ENCODE results near the gene DLG3. TPM values are rescaled to one million over a fixed set of nuclear protein-coding genes. Genes with fewer than 3 reads are reported as not detected.
A peak's percentile ranks its signal among the peaks of the same experiment; 100 is the strongest.

The DLG3 gene
- total and polyA plus RNA-seq, 9 donors = 4.7 to 9.0 (median 6.0) TPM

DNA sequence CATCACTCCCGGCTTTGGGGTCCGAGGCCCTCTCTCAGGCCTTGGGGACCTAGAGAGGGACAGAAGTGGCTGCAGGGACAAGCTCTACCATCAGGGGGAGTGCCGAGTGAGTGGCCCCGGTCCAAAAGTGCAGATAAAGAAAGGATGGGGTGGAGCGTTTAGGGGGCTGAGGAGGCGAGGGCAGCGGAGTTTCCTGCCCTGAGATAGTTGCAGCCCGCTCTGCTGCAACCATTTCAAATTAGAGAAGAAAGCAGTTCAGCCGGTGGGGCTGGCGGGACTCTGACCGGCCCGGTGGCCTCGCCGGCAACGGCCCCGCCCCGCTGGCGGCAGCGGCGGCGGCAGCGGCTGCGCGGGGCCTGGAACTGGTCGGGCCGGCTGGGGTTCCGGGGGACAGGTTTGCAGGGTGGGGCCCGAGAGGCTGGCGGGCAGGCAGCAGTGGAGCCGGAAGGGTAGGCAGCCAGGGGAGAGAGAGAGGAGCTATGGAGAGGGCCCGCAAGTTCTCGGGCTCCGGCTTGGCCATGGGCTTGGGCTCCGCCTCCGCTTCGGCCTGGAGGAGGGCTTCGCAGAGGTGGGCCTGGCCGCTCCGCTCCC, 7.6 kb downstream of the DLG3 start:
- Histone ChIP-seq H3K4me3 (ENCODE audit: low read length) (peak overlapping the region; percentile 45), H3K27me3 (ENCODE audit: control insufficient read depth, insufficient read depth, low read length) (peaks cover 22% of the 10 kb centered on the region), H3K9me3 (replicated peaks; ENCODE audit: control insufficient read depth, low read depth, low read length) (no peaks in the 10 kb centered on the region), H3K36me3 (ENCODE audit: control insufficient read depth, insufficient read depth, low read length) (no peaks in the 10 kb centered on the region), H3K4me1 (ENCODE audit: control insufficient read depth, insufficient read depth, low read length) (peaks cover 20% of the 10 kb centered on the region), H3K27ac (ENCODE audit: low read length) (no peak overlapping the region)
- WGBS (ENCODE audit: insufficient coverage) = 33% methylated on average over 39 of the region's 39 CpGs
- DNase-seq = peak; percentile 58

DNA sequence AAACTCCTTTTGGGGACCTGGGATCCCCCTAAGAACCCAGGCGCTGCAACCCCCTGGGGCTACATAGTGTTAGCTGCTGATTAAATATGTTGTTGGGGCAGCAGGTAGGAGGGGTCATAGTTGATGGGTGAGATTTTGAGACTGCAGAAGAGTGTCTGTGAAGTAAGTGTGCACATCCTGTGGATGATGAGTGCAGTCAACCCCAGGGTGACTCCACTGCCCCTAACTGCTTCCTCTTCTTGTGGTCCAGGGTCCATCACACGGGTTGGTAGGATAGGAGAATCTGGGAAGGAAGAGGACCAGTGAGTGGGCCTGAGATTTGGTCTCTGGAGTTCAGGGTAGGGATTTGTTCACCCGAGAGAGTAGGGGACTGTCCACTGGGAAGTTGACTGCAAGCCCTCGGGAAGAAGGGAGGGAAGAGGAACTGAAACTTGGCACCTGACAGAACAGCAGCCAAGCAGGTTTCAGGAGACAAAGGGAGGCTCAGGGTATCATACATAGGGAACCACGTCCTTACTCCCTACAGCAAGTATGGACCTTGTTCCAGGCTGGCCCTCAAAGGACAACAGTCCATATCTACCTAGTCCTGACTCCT, 8.5 kb downstream of the DLG3 start:
- Histone ChIP-seq H3K36me3 (ENCODE audit: control insufficient read depth, insufficient read depth, low read length) (no peaks in the 10 kb centered on the region), H3K9me3 (replicated peaks; ENCODE audit: control insufficient read depth, low read depth, low read length) (no peaks in the 10 kb centered on the region), H3K27ac (ENCODE audit: low read length) (no peak overlapping the region), H3K27me3 (ENCODE audit: control insufficient read depth, insufficient read depth, low read length) (peaks cover 19% of the 10 kb centered on the region), H3K4me1 (ENCODE audit: control insufficient read depth, insufficient read depth, low read length) (peaks cover 20% of the 10 kb centered on the region), H3K4me3 (ENCODE audit: low read length) (peak overlapping the region; percentile 45)
- DNase-seq = no peak
- 91% methylated on average over 3 of the region's 5 CpGs for WGBS (ENCODE audit: insufficient coverage)

DNA sequence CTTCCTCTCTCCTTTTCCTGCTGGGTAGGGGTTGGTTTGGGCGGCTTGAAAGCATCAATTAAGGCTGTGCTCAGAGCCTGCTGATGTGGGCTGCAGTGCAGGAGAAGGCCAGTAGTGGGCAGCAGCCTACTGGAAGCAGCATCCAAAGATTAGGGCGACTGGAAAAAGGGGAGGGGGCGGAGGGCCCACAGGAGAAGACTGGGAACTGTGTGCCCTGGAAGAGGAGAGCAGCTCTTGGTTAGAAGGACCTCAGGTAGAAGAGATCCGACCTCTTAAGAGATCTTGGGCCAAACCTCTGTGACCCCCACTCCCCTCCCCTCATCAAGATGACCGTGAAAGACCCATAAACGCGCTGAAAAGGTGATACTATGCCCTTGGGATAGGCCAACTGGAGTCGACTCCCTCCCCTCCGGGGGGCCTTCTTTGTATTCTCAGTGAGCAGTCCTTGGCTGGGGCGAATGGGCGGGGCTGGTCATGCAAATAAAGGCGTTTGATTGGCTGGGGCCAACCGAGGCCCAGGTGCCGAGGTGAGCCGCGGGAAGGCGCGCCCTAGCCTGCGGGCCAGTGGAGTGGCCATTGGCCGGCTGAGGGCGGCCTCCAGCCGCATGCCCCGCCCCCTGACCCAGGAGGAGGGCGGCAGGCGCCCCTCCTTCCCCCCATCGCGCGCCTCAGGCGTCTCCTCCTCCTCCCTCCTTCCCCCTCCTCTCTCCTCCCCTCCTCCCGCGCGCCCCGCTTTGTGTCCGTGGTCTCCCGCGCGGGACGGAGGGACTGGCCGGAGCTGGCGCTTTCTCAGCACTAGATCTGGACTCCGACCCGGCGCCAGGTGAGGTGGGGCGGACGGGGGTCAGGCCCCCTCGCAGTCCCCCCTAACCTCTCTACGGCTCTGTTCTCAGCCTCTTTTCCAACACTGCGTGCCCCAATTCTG, 10.1 kb downstream of the DLG3 start:
- WGBS (ENCODE audit: insufficient coverage) = 24% methylated on average over 37 of the region's 48 CpGs
- no peaks in the 10 kb centered on the region for H3K9me3 ChIP-seq (replicated peaks; ENCODE audit: control insufficient read depth, low read depth, low read length)

GRCh38 chrX:70455366-70456202, 10.9 kb downstream of the DLG3 start:
- Histone ChIP-seq H3K36me3 (ENCODE audit: control insufficient read depth, insufficient read depth, low read length) (no peaks in the 10 kb centered on the region), H3K27me3 (ENCODE audit: control insufficient read depth, insufficient read depth, low read length) (peaks cover 16% of the 10 kb centered on the region), H3K4me1 (ENCODE audit: control insufficient read depth, insufficient read depth, low read length) (peaks cover 20% of the 10 kb centered on the region), H3K9me3 (replicated peaks; ENCODE audit: control insufficient read depth, low read depth, low read length) (no peaks in the 10 kb centered on the region), H3K27ac (ENCODE audit: low read length) (peak overlapping the region; percentile 62), H3K4me3 (ENCODE audit: low read length) (peak overlapping the region; percentile 60)
- 29% methylated on average over 19 of the region's 32 CpGs for WGBS (ENCODE audit: insufficient coverage)
- DNase-seq = peak; percentile 9

More for the DNA sequence above, 10.1 kb downstream of the DLG3 start:
- peak overlapping the region; percentile 60 for H3K4me3 ChIP-seq (ENCODE audit: low read length)
- peaks cover 20% of the 10 kb centered on the region for H3K4me1 ChIP-seq (ENCODE audit: control insufficient read depth, insufficient read depth, low read length)
- peak; percentile 73 for DNase-seq
- H3K27me3 ChIP-seq (ENCODE audit: control insufficient read depth, insufficient read depth, low read length) = peaks cover 16% of the 10 kb centered on the region
- no peaks in the 10 kb centered on the region for H3K36me3 ChIP-seq (ENCODE audit: control insufficient read depth, insufficient read depth, low read length)
- peak overlapping the region; percentile 62 for H3K27ac ChIP-seq (ENCODE audit: low read length)

DNA sequence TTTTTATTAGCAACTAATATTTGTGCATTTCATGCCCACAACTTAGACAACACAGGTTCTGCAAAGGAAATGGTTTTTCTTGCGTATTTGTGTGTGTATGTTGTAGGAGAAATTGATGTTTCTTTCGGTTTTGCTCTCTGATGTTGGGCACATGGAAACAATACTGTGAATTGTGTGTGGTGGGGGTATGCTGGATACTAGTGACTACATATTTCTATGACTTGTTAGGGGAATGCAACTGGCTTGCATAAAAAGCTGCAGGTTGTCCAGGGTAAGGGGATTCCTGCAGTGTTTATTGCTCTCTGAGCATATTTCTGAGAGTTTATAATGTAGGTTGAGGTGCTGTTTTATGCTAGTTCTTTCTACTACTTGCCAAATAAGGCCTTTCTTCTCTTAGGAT, 11.6 kb downstream of the DLG3 start:
- DNase-seq = no peak
- Histone ChIP-seq H3K27ac (ENCODE audit: low read length) (no peak overlapping the region), H3K4me1 (ENCODE audit: control insufficient read depth, insufficient read depth, low read length) (peaks cover 20% of the 10 kb centered on the region), H3K27me3 (ENCODE audit: control insufficient read depth, insufficient read depth, low read length) (peaks cover 16% of the 10 kb centered on the region), H3K36me3 (ENCODE audit: control insufficient read depth, insufficient read depth, low read length) (no peaks in the 10 kb centered on the region), H3K4me3 (ENCODE audit: low read length) (no peak overlapping the region), H3K9me3 (replicated peaks; ENCODE audit: control insufficient read depth, low read depth, low read length) (no peaks in the 10 kb centered on the region)
- WGBS (ENCODE audit: insufficient coverage) = 45% methylated on average over 1 of the region's 2 CpGs

GRCh38 chrX:70461026-70461425, 16.4 kb downstream of the DLG3 start:
- H3K9me3 ChIP-seq (replicated peaks; ENCODE audit: control insufficient read depth, low read depth, low read length) = no peaks in the 10 kb centered on the region
- H3K4me1 ChIP-seq (ENCODE audit: control insufficient read depth, insufficient read depth, low read length) = no peaks in the 10 kb centered on the region
- no peak overlapping the region for H3K4me3 ChIP-seq (ENCODE audit: low read length)
- no CpG with 5 or more reads among the region's 2 CpGs for WGBS (ENCODE audit: insufficient coverage)
- no peak for DNase-seq
- H3K36me3 ChIP-seq (ENCODE audit: control insufficient read depth, insufficient read depth, low read length) = no peaks in the 10 kb centered on the region
- H3K27me3 ChIP-seq (ENCODE audit: control insufficient read depth, insufficient read depth, low read length) = peaks cover 3% of the 10 kb centered on the region
- H3K27ac ChIP-seq (ENCODE audit: low read length) = no peak overlapping the region

DNA sequence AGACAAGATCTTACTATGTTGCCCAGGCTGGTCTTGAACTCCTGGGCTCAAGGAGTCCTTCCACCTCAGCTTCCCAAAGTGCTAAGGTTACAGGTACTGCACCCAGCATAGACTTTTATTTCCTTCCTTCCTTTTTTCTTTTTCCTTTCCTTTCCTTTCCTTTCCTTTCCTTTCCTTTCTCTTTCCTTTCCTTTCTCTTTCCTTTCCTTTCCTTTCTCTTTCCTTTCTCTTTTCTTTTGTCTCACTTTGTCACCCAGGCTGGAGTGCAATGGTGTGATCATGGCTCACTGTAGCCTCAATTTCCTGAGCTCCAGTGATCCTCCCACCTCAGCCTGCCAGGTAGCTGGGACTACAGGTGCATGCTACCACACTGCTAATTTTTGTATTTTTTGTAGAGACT, 19.4 kb downstream of the DLG3 start:
- no peak overlapping the region for H3K27ac ChIP-seq (ENCODE audit: low read length)
- DNase-seq = no peak
- no peaks in the 10 kb centered on the region for H3K9me3 ChIP-seq (replicated peaks; ENCODE audit: control insufficient read depth, low read depth, low read length)
- H3K4me1 ChIP-seq (ENCODE audit: control insufficient read depth, insufficient read depth, low read length) = no peaks in the 10 kb centered on the region
- H3K4me3 ChIP-seq (ENCODE audit: low read length) = no peak overlapping the region
- H3K36me3 ChIP-seq (ENCODE audit: control insufficient read depth, insufficient read depth, low read length) = no peaks in the 10 kb centered on the region
- H3K27me3 ChIP-seq (ENCODE audit: control insufficient read depth, insufficient read depth, low read length) = peaks cover 3% of the 10 kb centered on the region

DNA sequence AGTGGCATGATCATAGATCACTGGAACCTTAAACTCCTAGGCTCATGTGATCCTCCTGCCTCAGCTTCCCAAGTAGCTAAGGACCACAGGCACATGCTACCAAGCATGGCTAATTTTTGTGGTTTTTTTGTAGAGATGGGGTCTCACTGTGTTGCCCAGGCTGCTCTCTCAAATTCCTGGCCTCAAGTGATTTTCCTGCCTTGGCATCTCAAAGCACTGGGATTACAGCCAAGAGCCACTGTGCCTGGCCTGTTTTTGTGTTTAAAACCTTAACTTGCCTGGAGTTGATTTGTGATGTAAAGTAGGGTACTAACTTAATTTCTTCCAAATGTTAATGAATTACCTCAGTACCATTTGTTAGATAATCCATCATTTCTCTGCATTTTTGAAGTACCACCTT, 22.3 kb downstream of the DLG3 start:
- Histone ChIP-seq H3K27ac (ENCODE audit: low read length) (no peak overlapping the region), H3K36me3 (ENCODE audit: control insufficient read depth, insufficient read depth, low read length) (no peaks in the 10 kb centered on the region), H3K9me3 (replicated peaks; ENCODE audit: control insufficient read depth, low read depth, low read length) (no peaks in the 10 kb centered on the region), H3K4me3 (ENCODE audit: low read length) (no peak overlapping the region), H3K27me3 (ENCODE audit: control insufficient read depth, insufficient read depth, low read length) (peaks cover 3% of the 10 kb centered on the region), H3K4me1 (ENCODE audit: control insufficient read depth, insufficient read depth, low read length) (no peaks in the 10 kb centered on the region)
- DNase-seq = no peak

GRCh38 chrX:70468709-70469108, 24.1 kb downstream of the DLG3 start:
- DNase-seq = no peak
- peaks cover 3% of the 10 kb centered on the region for H3K27me3 ChIP-seq (ENCODE audit: control insufficient read depth, insufficient read depth, low read length)
- H3K27ac ChIP-seq (ENCODE audit: low read length) = no peak overlapping the region
- H3K4me1 ChIP-seq (ENCODE audit: control insufficient read depth, insufficient read depth, low read length) = no peaks in the 10 kb centered on the region
- no peaks in the 10 kb centered on the region for H3K9me3 ChIP-seq (replicated peaks; ENCODE audit: control insufficient read depth, low read depth, low read length)
- H3K36me3 ChIP-seq (ENCODE audit: control insufficient read depth, insufficient read depth, low read length) = no peaks in the 10 kb centered on the region
- H3K4me3 ChIP-seq (ENCODE audit: low read length) = no peak overlapping the region
- WGBS (ENCODE audit: insufficient coverage) = no CpG with 5 or more reads among the region's 1 CpG

Measured in muscle of leg (tissue), 11 donors.